Activated naive CD8-positive, alpha-beta T cell treated with anti-CD3 and anti-CD28 coated beads, Interleukin-2, amount 50 U/mL, for 16 hours (primary cell): Measurements from ENCODE around the gene LSAMP.

Experiments used
- DNase-seq: peaks from one replicate; pipeline ENCODE4 v3.0.0-alpha.2; 2020; ENCODE audit warnings: low read depth, low spot score

The LSAMP gene

DNA sequence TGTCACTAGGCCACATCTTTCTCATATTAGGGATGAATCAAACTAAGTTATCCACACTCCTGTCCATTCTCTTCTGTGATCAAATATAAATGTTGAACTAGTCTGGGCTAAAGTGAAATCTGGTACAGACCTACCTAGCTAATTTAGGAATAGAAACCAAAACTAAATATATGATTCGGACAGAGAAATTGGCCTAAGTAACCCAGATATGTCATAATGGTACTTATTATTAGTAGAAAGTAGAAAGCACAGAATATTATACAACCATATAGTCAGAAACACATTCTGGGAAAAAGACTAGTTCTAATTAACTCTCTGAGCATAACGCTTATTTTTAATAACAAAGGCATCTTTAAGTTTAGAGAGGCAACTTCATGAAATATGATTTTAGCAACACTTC, 389.0 kb downstream of the LSAMP start:
- DNase-seq: no peak

DNA sequence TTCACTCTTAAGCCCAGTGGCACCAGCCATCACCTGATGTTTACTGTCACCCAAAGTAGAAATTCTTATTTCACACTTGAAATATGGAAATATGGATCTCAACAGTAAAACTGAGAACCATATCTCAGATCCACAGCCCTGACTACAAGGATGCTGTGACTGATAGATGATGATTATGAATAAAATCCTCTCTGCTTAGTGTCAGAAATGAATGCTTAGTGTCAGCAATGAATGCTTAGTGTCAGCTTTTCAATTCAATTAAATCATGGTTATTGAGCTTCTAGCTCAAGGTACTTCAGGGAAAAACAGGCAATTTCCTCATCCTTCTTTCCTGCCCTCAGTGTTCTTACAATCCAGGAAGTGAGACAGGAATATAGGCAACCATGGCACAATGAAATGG, 392.3 kb downstream of the LSAMP start:
- no peak for DNase-seq

DNA sequence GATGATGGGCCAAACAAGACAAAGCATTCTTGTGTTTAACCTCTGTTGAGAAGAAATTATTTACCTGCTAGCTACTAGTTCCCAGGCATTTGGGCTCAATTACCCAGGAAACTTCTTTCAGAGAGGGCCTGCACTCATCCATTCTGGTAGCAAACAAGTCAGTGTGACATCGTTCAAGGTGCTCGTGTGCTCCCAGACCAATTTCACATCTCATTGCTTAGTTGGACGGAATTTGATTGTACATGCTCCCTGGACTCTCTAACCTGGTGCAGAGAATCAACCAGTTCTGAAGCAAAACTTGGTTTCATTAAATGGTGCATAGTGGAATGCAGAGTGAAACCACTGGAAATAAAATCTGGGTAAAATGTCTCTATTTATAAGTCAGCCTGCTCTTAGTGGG, 392.7 kb downstream of the LSAMP start:
- DNase-seq: no peak

DNA sequence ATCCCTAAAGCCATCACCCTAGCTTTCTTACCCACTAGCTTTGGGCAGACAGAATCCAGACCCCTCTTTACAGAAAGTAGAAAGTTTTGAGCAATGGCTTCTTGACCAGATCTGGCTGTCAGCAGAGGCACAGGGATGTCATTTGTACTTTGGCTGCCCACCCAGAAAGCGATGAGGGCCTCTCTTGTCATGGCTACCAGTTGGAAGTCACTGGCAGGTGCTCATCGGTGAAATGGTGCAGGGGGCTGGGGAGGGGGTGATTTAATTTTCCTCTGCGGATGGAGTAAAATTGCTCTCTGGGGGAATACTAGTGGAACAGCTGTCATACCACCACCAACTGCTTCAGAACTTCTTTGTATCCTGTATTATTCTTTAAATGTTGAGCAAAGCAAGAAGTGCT, 393.7 kb downstream of the LSAMP start:
- DNase-seq: no peak

DNA sequence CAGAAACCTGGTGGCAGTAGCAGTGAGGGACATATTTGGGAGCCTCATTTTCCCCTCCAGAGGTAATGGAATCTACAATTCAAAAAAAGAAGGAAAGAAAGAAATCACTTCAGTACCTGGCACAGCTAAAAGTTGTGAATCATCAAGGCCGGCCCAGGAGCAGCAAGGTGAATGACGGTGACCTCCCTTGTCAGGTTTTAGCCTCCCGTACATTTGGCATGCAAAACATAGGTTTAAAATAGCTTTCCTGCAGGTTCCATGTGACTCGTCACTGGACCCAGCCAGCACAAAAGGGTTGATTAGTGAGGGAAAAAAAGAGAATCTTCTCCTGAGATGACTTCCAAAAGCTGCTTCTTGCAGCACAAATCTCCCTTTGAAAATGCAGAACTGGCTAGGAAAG, 394.2 kb downstream of the LSAMP start:
- DNase-seq: no peak

DNA sequence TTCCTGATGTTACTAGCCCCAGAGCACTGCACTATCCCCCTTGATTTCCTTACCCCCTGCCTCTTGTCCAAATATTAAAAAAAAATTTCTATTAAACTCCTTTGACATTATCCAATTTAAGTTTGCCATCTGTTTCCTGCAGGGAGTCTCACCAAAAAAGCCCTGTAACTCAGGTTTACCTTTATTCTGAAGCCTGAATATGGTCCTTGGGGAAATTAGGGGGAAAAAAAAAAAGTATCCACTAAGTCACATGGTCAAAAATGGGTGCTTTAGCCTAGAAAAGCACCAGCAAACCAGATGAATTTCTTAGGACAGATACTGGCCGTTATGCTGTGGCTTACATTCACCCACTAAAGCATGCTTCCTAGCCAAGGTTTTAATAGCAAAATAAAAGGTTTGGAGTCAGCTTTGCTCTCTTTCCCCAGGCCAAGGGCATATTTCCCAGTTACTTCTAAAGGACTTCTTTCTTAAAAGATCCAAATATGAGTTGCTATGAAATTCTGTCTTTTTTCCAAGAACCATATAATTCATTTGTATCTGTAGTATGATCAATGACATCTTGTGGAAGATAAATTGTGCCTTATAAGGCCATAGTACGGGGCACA, 394.9 kb downstream of the LSAMP start:
- DNase-seq: no peak

DNA sequence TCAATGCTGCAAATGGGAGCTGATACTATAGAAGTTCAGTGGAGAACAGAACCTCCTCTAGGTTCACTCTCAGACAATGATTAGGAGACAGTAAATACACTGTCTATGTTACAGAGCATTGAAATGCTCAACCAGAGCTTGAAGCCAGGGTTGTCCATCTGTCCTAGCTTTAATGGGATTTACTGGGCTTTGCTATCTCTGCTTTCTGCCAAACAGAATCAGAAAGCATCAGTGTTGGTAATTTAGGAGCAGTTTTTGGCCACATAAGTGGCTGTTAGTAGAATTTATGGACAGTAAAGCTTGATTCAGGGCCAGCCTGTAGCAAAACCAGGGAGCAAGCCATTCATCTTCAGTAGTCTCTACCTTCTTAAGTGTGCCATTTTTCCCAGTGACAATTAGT, 396.3 kb downstream of the LSAMP start:
- DNase-seq: no peak

DNA sequence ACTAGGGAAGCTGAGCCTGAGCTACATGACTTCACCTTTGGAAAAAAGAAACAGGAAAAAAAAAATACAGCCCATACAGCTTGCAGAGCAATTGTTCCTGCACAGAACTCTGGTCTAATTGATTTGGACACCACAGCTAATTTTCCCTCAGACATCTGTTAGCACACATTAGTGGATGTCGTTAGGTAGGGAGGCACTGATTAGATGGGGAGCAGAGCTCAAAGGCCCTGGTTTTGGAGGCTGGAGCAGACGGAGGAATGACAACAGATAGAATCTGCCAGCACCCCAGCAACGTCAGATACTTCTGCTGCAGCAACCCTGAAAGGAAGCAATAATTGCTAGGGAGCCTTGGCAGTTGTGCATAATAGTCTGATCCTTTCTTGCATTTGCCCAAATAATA, 398.9 kb downstream of the LSAMP start:
- no peak for DNase-seq

DNA sequence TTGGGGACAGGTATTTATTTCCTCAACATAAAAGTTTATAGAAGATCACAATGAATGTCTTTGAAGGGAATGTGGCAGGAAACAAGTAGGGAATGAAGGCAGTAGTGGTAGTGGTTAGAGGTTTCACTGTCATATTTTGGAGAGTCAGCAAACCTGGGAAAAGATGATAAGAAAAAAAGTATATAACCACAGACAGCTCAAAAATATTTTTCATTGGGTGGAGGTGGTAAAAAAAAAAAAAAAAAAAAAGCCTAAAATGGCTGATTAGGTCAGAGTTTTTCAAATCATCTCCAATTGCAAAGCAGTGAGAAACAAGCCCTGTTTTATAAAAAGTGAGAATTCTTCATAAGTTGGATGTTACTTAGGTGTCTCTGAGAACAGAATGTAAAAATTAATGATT, 400.0 kb downstream of the LSAMP start:
- no peak for DNase-seq

DNA sequence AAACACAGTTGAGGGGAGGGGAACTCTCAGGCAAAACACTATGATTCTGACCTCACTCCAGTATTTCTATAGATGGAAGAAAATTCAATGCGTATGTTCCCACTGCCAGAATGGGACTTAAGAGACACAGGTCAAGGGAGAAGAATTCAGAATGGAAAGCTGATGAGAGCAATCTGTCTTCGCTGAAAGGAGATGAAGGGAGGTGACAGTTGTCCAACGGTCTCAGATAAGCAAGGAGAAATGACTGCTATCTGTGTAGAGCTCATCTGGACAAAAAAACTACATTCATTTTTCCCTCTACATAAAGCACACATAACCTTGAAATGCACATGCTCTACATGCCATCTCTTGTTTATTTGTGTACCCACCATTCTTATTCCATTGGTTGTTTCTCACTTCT, 405.1 kb downstream of the LSAMP start:
- no peak for DNase-seq

DNA sequence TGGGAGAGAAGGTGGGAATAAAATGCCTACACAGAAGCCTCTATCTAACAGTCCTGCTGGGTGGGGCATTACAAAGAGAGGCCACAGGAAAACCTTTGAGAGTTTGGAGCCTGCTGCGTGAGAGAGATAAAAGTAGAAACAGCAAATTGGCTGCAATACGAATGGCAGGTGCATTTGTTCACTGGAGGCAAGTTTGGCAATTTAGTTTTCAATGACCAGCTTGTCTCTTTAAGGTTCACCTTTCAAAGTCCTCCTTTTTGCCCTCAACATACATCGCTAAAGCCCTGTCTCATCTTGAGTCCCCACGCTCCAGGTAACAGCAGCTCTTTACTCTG, 405.7 kb downstream of the LSAMP start:
- DNase-seq: no peak

DNA sequence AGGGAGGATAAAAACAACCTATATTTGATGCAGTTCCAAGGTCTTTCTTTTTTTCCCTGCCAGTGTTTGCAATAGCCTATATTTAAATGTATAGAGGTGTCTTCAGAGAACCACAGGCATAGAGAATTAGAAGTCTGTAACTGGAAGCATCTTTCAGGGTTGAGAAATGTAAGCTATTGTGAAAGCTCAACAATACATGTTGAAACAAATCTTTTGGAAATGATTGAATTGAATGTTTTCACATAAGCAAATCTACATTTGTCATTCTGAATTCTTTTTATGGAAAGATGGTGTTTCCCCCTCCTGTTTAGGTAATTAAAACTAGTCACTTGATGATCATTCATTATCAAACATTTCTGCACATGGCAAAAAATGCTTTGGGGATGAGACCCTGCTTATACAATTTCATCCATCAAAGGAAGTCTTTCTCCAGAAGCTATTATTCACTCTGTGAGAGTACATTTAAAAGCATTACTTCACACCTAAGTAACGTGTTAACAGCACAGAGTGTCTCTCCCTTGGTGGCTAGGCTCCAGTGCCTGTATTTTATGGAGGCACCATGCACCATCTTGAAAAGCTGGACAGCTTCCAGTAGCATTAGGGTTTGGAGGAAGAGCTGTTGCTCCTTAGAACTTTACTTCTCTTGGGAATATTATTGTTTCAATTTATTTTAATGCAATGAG, 406.2 kb downstream of the LSAMP start:
- no peak for DNase-seq

DNA sequence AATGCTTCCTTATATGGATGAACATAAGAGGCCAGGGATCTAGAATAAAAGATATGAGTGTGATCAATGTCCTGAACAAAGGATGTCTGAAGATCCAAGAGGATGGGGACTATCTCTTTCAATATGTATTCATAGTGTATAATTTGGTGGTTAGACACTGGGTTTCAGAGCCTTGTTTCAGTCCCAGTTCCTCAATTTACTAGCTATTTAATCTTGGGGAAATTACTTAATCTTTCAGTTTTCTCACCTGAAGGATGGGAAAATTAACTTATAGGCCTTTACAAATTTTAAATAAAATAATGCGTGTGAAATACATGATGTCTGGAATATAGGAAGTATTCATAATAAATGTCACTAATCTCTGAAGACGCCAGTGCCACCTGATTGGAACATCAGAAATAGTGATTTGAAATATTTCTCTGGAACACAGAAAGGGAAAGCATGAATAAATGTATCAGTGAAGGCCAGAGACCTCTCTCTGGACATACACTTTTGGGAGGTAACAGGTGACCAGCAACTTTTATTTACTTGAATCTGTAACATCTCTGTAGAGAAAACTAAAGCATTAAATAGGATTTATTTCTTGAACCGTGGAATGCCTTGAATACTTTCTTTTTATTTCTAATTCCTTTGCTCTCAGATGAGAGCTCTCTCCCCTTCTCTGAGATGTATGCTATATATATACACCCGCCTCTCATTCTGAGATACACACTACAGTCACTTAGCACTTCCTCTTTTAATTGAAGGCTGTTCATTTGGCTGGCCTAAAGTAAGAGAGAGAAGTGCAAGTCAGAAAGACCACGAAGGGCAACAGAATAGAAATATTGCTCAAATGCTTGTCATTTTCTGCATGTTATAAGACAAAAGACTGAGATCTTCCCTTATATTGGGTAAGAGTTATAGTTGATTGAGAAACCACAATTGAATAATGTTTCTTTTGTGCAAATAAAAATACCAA, 407.1 kb downstream of the LSAMP start:
- DNase-seq: no peak

DNA sequence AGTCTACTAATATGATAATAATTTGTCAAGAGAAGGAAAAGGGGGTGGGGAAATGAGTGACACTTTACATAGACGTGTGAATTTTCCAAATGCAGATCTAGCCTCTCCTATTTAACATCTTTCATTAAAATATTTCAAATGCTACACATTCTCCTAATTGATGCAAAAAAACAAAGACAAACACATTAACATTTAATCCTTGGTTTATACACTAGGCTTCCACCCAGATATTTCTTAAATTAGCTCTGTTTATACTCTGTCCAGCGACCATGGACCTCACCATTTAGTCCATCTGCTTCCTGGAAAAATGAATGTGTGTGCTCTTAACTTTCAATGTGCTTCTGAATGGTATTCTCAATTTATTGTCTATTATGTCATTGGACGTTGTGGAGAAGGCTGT, 409.9 kb downstream of the LSAMP start:
- DNase-seq: no peak

DNA sequence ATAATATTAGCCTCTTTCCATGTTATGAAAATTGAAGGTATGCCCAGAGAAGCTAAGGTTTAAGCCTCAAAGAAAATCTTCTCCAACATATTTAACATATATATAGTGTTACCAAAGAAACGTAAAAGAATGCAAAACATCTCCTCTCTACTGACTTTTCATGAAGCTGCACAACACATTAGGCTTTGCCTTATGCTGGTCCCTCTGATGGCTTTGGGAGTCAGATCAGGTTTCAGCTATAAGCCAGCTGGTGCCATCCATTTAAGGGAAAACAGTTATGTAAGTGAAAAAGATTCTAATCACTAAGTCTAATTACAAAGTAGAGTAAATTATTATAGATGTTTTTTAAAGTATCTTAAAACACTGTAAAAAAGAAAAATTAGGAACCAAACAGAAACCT, 410.5 kb downstream of the LSAMP start:
- no peak for DNase-seq

DNA sequence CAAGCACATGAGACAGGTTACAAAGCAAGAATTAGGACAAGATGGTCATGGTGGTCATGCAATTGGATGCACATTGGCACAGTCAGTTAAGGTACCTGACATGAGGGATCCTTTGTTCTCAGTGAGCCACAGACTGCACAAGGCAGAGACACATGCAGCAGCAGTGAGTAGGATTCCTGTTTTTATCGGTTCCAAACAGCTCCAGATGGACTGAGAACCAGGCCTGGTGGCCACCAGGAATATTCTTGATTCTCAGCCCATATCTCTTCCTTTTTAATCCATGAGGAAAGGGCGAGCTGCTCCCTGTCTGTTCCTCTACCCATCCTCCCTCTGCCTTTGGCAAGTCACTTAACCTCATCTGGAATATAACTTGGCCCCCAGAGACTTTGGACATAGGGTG, 411.2 kb downstream of the LSAMP start:
- no peak for DNase-seq

DNA sequence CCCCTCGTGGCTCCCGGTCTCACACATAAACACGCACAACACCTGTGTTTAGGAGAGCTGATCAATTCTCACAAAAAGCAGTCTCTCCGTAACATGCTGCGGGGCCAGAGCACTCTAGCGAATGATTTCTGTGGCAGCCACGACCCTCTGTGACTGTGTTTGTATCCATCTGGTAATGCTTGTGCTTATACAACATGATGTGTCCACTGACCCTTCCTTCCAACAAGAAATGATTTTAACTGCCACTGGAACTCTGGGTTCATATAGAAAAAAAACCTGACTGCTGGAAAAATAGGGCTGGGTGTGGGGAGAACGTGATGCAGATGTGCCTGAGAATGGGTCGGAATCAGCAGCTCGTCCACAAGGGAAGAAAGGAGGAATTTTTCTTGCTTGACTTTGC, 411.8 kb downstream of the LSAMP start:
- DNase-seq: no peak

DNA sequence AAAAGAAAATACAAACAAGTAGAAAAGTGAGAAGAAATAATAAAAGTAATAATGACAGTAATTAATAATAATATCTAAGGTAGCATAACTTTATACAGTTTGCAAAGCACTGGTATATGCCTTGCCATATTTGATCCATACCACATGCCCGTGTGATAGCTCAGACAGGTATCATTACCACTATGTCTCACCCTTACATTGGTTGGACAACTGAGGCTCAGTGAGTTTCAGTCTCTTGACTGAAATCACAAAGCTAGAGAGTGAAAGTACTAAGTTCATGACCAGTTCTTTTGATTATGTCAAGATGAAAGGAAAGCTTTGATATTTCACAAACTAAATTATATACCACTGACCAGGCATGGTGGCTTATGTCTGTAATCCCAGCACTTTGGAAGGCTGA, 413.1 kb downstream of the LSAMP start:
- no peak for DNase-seq

DNA sequence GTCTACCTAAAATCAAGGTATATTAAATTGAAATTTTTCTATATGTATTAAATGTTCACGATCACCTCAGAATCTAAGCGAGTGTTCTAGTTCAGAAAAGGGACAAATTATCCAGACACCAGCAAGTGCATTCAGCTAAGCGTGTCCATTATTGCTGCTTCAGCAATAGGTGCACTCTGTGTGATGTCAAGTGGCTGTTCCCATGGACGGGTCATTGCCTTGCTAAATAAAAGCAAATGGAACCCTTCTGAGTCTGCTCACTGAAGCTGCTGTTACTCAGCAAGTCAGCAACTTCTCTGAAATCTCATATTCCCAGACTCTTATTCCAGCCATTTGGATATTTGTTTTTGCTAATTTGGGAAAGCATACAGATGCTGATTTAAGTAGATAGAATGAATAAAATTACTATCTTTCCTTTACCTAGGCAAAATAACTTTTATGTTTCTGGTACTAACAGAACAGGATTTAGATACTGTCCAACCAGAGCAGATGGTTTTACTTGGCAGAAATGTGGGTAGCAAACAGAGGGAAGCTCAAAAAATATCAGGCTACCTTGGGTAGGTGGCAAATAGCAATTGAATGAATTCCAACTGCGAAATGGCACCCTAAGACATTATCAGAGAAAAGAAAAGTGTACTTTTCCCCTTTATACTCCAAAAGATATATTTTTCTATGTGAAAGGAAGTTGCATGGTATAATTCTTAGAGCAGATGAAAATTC, 415.0 kb downstream of the LSAMP start:
- DNase-seq: no peak

DNA sequence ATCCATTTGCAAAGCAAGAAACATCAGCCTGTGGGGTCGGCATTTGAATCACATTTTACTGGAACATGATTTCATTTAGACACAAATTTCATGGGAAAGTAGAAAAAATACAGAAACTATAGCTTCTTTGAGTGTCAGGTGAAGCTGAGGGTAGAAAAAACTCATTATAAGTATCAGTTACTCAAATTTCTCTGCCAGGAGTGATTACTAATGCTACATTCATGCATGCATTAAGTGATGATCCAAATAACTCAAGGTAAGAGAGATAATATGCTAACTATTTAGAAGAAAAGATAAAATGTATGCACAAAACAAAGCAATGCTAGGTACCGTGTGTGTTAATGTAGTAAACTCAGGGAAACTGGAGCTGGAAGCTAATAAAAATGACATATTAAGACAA, 416.0 kb downstream of the LSAMP start:
- DNase-seq: no peak

DNA sequence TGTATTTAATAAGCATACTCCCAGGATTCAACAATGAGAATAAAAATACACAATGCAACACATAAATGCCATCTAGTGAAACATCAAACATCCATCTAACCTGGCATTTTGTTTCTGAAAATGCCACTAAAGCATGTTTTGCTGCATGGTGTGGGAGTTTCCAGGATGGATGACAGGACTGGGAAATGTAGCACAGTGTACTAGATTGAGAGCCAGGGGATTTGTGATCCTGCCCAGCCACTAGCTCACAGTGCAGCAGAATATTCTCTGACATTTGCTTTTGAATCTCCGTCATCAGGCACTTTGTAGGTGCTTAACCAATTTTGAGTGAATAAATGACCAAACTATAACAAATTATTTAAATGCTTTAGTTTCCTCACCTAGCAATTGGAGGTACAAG, 417.1 kb downstream of the LSAMP start:
- no peak for DNase-seq

DNA sequence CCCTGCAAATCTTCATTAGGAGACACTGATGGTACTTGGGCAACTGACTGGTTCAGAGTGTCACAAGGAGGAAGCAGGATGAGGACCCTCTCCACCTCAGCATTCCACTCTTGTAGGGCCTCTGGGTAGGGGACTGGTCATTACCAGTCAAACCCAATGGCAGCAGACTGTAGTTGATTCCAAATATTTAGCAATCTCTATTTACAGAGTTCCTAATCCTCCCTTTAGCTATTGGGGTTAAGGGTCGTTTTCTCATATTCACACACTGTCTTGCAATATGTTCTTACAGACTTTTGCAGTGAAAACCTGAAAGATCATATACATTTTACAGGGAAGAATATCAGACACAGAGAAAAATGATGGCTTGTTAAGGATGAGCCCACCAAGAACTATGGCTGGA, 424.3 kb downstream of the LSAMP start:
- DNase-seq: no peak
